NCI-H748 (cell line): Measurements from ENCODE around the gene SI.
"Not testable (repeated sequence)": the region's sequence is repeated elsewhere in the genome, so short reads cannot be mapped to it uniquely, and the experiment has no call there.

ENCODE experiments used
- DNase-seq: peaks from one replicate; lab custom pipeline; 2025; ENCODE audit not compliant: unreplicated experiment; lab: John Stamatoyannopoulos, UW

Gene SI

GRCh38 chr3:165078293-165078692 is at the start of gene SI:
TSS of gene SI (minus strand) at chr3:165078496. CDS start at chr3:165076012, 2,484 bp downstream.
- peak; percentile 46 for DNase-seq

- DNase-seq, result no peak
Measured at GRCh38 chr3:165125836-165126235, 47.5 kb upstream of the SI start.

GRCh38 chr3:165111401-165111800 is 33.1 kb upstream of the SI start:
- DNase-seq, result no peak

GRCh38 chr3:165103616-165104015 is 25.3 kb upstream of the SI start:
- no peak for DNase-seq

GRCh38 chr3:165082650-165083049 is 4.4 kb upstream of the SI start:
- DNase-seq, result no peak

GRCh38 chr3:165081183-165081582 is 2.9 kb upstream of the SI start:
- no peak for DNase-seq

GRCh38 chr3:165075695-165076094 is 2.6 kb downstream of the SI start:
- DNase-seq, result no peak

GRCh38 chr3:165070682-165071081 is 7.6 kb downstream of the SI start:
- no peak for DNase-seq

- DNase-seq, result no peak
Measured at GRCh38 chr3:165056510-165056909, 21.8 kb downstream of the SI start.

- DNase-seq, result no peak
Measured at GRCh38 chr3:165040186-165040585, 38.1 kb downstream of the SI start.

- no peak for DNase-seq
Measured at GRCh38 chr3:165011557-165011956, 66.7 kb downstream of the SI start.

GRCh38 chr3:164984947-164985346 is 93.3 kb downstream of the SI start:
- DNase-seq, result no peak

- DNase-seq, result no peak
Measured at GRCh38 chr3:164962610-164963009, 115.7 kb downstream of the SI start.

- no peak for DNase-seq
Measured at GRCh38 chr3:164952966-164953365, 125.3 kb downstream of the SI start.

- DNase-seq, result not testable (repeated sequence)
Measured at GRCh38 chr3:164951403-164951802, 126.9 kb downstream of the SI start.

- DNase-seq, result no peak
Measured at GRCh38 chr3:164940745-164941144, 137.6 kb downstream of the SI start.

- DNase-seq, result no peak
Measured at GRCh38 chr3:164929642-164930041, 148.7 kb downstream of the SI start.
